Esophagus muscularis mucosa (tissue), 4 donors: ENCODE measurements around the gene SPATA33. TPM values are rescaled to one million over a fixed set of nuclear protein-coding genes. Genes with fewer than 3 reads are reported as not detected.
"Not testable (repeated sequence)": the region's sequence is repeated elsewhere in the genome, so short reads cannot be mapped to it uniquely, and the experiment has no call there.

Experiments
- DNase-seq: peaks from one replicate; pipeline ENCODE4 v3.0.0-alpha.2; 2017; ENCODE audit errors: extremely low spot score
- H3K27ac ChIP-seq, 4 donors: fragments of 200-600 bp; sonication (generic); replicated peaks in 1 of 4; 1 replicate in 3 of 4; 2 replicates in 1 of 4; pipeline ENCODE4 v1.5.1; 2016 to 2019; ENCODE audit warnings: mild to moderate bottlenecking in 1 of 4
- H3K27me3 ChIP-seq, 4 donors: fragments of 200-600 bp; sonication (generic); one replicate each; pipeline versions ENCODE4 v1.5.1 to v1.6.0; 2016 to 2019
- H3K36me3 ChIP-seq, 4 donors: fragments of 200-600 bp; sonication (generic); one replicate each; pipeline ENCODE4 v1.5.1; 2016 to 2019
- H3K4me1 ChIP-seq, 4 donors: fragments of 200-600 bp; sonication (generic); one replicate each; pipeline ENCODE4 v1.5.1; 2016 to 2019
- H3K4me3 ChIP-seq, 4 donors: fragments of 200-600 bp; sonication (generic); 1 replicate in 2 of 4; 2 replicates in 2 of 4; pipeline ENCODE4 v1.5.1; 2016 to 2019; ENCODE audit warnings: mild to moderate bottlenecking in 4 of 4, moderate library complexity in 1 of 4
- H3K9me3 ChIP-seq, 4 donors: fragments of 200-600 bp; sonication (generic); 1 replicate in 3 of 4; 2 replicates in 1 of 4; pipeline ENCODE4 v1.5.1; 2016 to 2019
- CTCF ChIP-seq, 3 experiments: fragments of 200-600 bp in 2 of 3; fragments of 450-650 bp in 1 of 3; sonication (generic) in 2 of 3; IDR thresholded peaks; one replicate each; pipeline ENCODE4 v1.5.1; 2017 to 2019; ENCODE audit warnings: antibody characterized with exemption in 3 of 3, mild to moderate bottlenecking in 2 of 3, moderate library complexity in 1 of 3
- EP300 ChIP-seq: sonication (generic); formaldehyde crosslinking; IDR thresholded peaks from one replicate; pipeline ENCODE4 v1.6.1; 2017; ENCODE audit warnings: antibody characterized with exemption
- POLR2A ChIP-seq: fragments of 450-650 bp; IDR thresholded peaks from one replicate; pipeline ENCODE4 v1.6.1; 2017; ENCODE audit warnings: antibody characterized with exemption, moderate library complexity, mild to moderate bottlenecking, low read depth
- POLR2AphosphoS5 ChIP-seq, 2 donors: sonication (generic); formaldehyde crosslinking; IDR thresholded peaks; one replicate each; pipeline ENCODE4 v1.6.1; 2017; ENCODE audit warnings: antibody characterized with exemption in 2 of 2
- whole genome bisulfite sequencing: methylation state at CpG from one replicate; pipeline ENCODE4 v1.1.5; 2018; 5-methylcytosine and 5-hydroxymethylcytosine counted together
- intact Hi-C: fragments of 100-400 bp; cut with DNase I; formaldehyde crosslinking; loops from one replicate; pipeline ENCODE4 v1.15.1; 2023
- total RNA-seq, 4 donors: library from RNA; depleted of rRNA; stranded (reverse); fragments of >200 nt; gene quantifications; one replicate each; pipeline versions ENCODE4 v1.1.0 to v1.2.1, GENCODE V29; 2016

SPATA33 gene
- total RNA-seq, 4 donors from 2014 or later: 2.2 to 4.9 (median 3.6) TPM

- Histone ChIP-seq H3K9me3 (no peaks in the 10 kb centered on the region), H3K4me1 (peaks cover 19 to 48% (median 24%) of the 10 kb centered on the region in 4 donors), H3K27me3 (no peaks in the 10 kb centered on the region), H3K4me3 (peak overlapping the region; percentile 82 to 98 (median 94)), H3K27ac (peak overlapping the region; percentile 80 to 88 (median 84)), H3K36me3 (peaks cover 0 to 43% (median 31%) of the 10 kb centered on the region in 4 donors)
- DNase-seq: no peak
- TF ChIP-seq CTCF (IDR thresholded peaks at IDR 0.05) (no peak), POLR2AphosphoS5 (IDR thresholded peaks at IDR 0.05) (no peak), POLR2A (no peak), EP300 (no peak)
- intact Hi-C loops: no loop called here
- WGBS: 14% methylated on average over 24 of the region's 27 CpGs
Measured at GRCh38 chr16:89658221-89658879, 714 bp downstream of the SPATA33 start.

GRCh38 chr16:89660146-89660545, 2.5 kb downstream of the SPATA33 start:
- no peaks in the 10 kb centered on the region for H3K9me3 ChIP-seq
- H3K4me1 ChIP-seq: peaks cover 19 to 44% (median 24%) of the 10 kb centered on the region in 4 donors
- 90% methylated on average over 6 of the region's 7 CpGs for WGBS
- H3K27ac ChIP-seq: no peak overlapping the region
- no peak overlapping the region for H3K4me3 ChIP-seq
- intact Hi-C loops: no loop called here
- H3K27me3 ChIP-seq: no peaks in the 10 kb centered on the region
- TF ChIP-seq POLR2AphosphoS5 (IDR thresholded peaks at IDR 0.05): no peak
- no peak for TF ChIP-seq CTCF (IDR thresholded peaks at IDR 0.05)
- TF ChIP-seq POLR2A: no peak
- TF ChIP-seq EP300: no peak
- peaks cover 0 to 47% (median 31%) of the 10 kb centered on the region in 4 donors for H3K36me3 ChIP-seq
- DNase-seq: no peak

- intact Hi-C loops: no loop called here
Measured at GRCh38 chr16:89661215-89661614, 3.6 kb downstream of the SPATA33 start.

GRCh38 chr16:89664238-89664637, 6.6 kb downstream of the SPATA33 start:
- H3K36me3 ChIP-seq: peaks cover 0 to 47% (median 31%) of the 10 kb centered on the region in 4 donors
- H3K4me3 ChIP-seq, H3K27ac ChIP-seq, intact Hi-C loops, H3K9me3 ChIP-seq, H3K27me3 ChIP-seq, DNase-seq: not testable (repeated sequence)
- peaks cover under 1 to 11% (median under 1%) of the 10 kb centered on the region in 4 donors for H3K4me1 ChIP-seq
- 90% methylated on average over 11 of the region's 11 CpGs for WGBS

More at GRCh38 chr16:89661215-89661614, 3.6 kb downstream of the SPATA33 start:
- no peaks in the 10 kb centered on the region for H3K9me3 ChIP-seq
- DNase-seq: no peak
- WGBS: 92% methylated on average over 9 of the region's 9 CpGs
- peaks cover 0 to 47% (median 31%) of the 10 kb centered on the region in 4 donors for H3K36me3 ChIP-seq
- no peaks in the 10 kb centered on the region for H3K27me3 ChIP-seq
- H3K4me1 ChIP-seq: peaks cover 17 to 33% (median 21%) of the 10 kb centered on the region in 4 donors
- TF ChIP-seq POLR2AphosphoS5 (IDR thresholded peaks at IDR 0.05) (no peak), POLR2A (no peak), EP300 (no peak), CTCF (IDR thresholded peaks at IDR 0.05) (no peak)
- H3K4me3 ChIP-seq: no peak overlapping the region
- no peak overlapping the region for H3K27ac ChIP-seq

- peaks cover 0 to 27% (median 18%) of the 10 kb centered on the region in 4 donors for H3K36me3 ChIP-seq
- H3K9me3 ChIP-seq, H3K4me1 ChIP-seq, DNase-seq, H3K27me3 ChIP-seq, intact Hi-C loops, H3K4me3 ChIP-seq, H3K27ac ChIP-seq: not testable (repeated sequence)
- WGBS: 59% methylated on average over 6 of the region's 7 CpGs
- peak in 1 of 3 experiments; percentile 29 for TF ChIP-seq CTCF (IDR thresholded peaks at IDR 0.05)
Measured at GRCh38 chr16:89667000-89667399, 9.4 kb downstream of the SPATA33 start.
